ENCODE data around the gene PLXNA4. TPM values are rescaled to one million over a fixed set of nuclear protein-coding genes. Genes with fewer than 3 reads are reported as not detected.

Gene PLXNA4
- total RNA-seq, 1 experiment from 2014 or later: 0.11 TPM

- H3K27ac ChIP-seq (ENCODE audit: low read depth, low read length, poor library complexity, severe bottlenecking): no peak overlapping the region
- no peak overlapping the region for H3K4me3 ChIP-seq (ENCODE audit: low read depth, low read length, poor library complexity, severe bottlenecking)
- H3K27me3 ChIP-seq (replicated peaks; ENCODE audit: insufficient read depth, low read depth, low read length, poor library complexity): peaks cover 43% of the 10 kb centered on the region
- BruUV-seq (replicated peaks): no TSS peak
- no peak for DNase-seq (ENCODE audit: low spot score)
- no peak for TF ChIP-seq EZH2 (IDR thresholded peaks at IDR 0.05; ENCODE audit: borderline replicate concordance, low read depth, low read length, poor library complexity, severe bottlenecking)
- TF ChIP-seq, protein P1, sequence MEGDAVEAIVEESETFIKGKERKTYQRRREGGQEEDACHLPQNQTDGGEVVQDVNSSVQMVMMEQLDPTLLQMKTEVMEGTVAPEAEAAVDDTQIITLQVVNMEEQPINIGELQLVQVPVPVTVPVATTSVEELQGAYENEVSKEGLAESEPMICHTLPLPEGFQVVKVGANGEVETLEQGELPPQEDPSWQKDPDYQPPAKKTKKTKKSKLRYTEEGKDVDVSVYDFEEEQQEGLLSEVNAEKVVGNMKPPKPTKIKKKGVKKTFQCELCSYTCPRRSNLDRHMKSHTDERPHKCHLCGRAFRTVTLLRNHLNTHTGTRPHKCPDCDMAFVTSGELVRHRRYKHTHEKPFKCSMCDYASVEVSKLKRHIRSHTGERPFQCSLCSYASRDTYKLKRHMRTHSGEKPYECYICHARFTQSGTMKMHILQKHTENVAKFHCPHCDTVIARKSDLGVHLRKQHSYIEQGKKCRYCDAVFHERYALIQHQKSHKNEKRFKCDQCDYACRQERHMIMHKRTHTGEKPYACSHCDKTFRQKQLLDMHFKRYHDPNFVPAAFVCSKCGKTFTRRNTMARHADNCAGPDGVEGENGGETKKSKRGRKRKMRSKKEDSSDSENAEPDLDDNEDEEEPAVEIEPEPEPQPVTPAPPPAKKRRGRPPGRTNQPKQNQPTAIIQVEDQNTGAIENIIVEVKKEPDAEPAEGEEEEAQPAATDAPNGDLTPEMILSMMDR (conservative IDR thresholded peaks at IDR 0.05; ENCODE audit: low read depth, low read length): no peak
- ChIA-PET CTCF (no interaction called here), POLR2A (ENCODE audit: low non-redundant PET) (no interaction called here)
- H3K36me3 ChIP-seq (ENCODE audit: insufficient read depth, low read length, poor library complexity, severe bottlenecking): no peaks in the 10 kb centered on the region
- H3K9me3 ChIP-seq (ENCODE audit: low read depth, low read length, poor library complexity, severe bottlenecking): no peaks in the 10 kb centered on the region
- intact Hi-C loops (cut with micrococcal nuclease; ENCODE audit: unreplicated experiment): no loop called here
- no peaks in the 10 kb centered on the region for H3K4me1 ChIP-seq (ENCODE audit: insufficient read depth, low read length, poor library complexity, severe bottlenecking)
Observed at GRCh38 chr7:132232406-132232805, 343.9 kb downstream of the PLXNA4 start.

GRCh38 chr7:132230462-132230861 lies 345.8 kb downstream of the PLXNA4 start:
- intact Hi-C loops (cut with micrococcal nuclease; ENCODE audit: unreplicated experiment): no loop called here
- H3K4me3 ChIP-seq (ENCODE audit: low read depth, low read length, poor library complexity, severe bottlenecking): no peak overlapping the region
- no TSS peak for BruUV-seq (replicated peaks)
- no peaks in the 10 kb centered on the region for H3K4me1 ChIP-seq (ENCODE audit: insufficient read depth, low read length, poor library complexity, severe bottlenecking)
- ChIA-PET CTCF (no interaction called here), POLR2A (ENCODE audit: low non-redundant PET) (interaction anchor here (0.5 to 0.6 kb wide), 2 partner anchors 11 to 21 kb away, joined by 8 to 18 read pairs; no protein-coding TSS in a partner anchor)
- H3K9me3 ChIP-seq (ENCODE audit: low read depth, low read length, poor library complexity, severe bottlenecking): no peaks in the 10 kb centered on the region
- no peak for TF ChIP-seq EZH2 (IDR thresholded peaks at IDR 0.05; ENCODE audit: borderline replicate concordance, low read depth, low read length, poor library complexity, severe bottlenecking)
- TF ChIP-seq, protein P1 (conservative IDR thresholded peaks at IDR 0.05; ENCODE audit: low read depth, low read length): no peak
- no peak overlapping the region for H3K27ac ChIP-seq (ENCODE audit: low read depth, low read length, poor library complexity, severe bottlenecking)
- H3K27me3 ChIP-seq (replicated peaks; ENCODE audit: insufficient read depth, low read depth, low read length, poor library complexity): peaks cover 46% of the 10 kb centered on the region
- no peak for DNase-seq (ENCODE audit: low spot score)
- H3K36me3 ChIP-seq (ENCODE audit: insufficient read depth, low read length, poor library complexity, severe bottlenecking): no peaks in the 10 kb centered on the region

- no peaks in the 10 kb centered on the region for H3K4me1 ChIP-seq (ENCODE audit: insufficient read depth, low read length, poor library complexity, severe bottlenecking)
- H3K27me3 ChIP-seq (replicated peaks; ENCODE audit: insufficient read depth, low read depth, low read length, poor library complexity): peaks cover 40% of the 10 kb centered on the region
- no peaks in the 10 kb centered on the region for H3K36me3 ChIP-seq (ENCODE audit: insufficient read depth, low read length, poor library complexity, severe bottlenecking)
- POLR2A ChIA-PET (ENCODE audit: low non-redundant PET): interaction anchor here (0.5 kb wide), 1 partner anchor 529 kb away, joined by 3 read pairs; no protein-coding TSS in a partner anchor
- no peak for TF ChIP-seq EZH2 (IDR thresholded peaks at IDR 0.05; ENCODE audit: borderline replicate concordance, low read depth, low read length, poor library complexity, severe bottlenecking)
- TF ChIP-seq, protein P1 (conservative IDR thresholded peaks at IDR 0.05; ENCODE audit: low read depth, low read length): no peak
- CTCF ChIA-PET: no interaction called here
- BruUV-seq (replicated peaks): no TSS peak
- DNase-seq (ENCODE audit: low spot score): no peak
- no peak overlapping the region for H3K27ac ChIP-seq (ENCODE audit: low read depth, low read length, poor library complexity, severe bottlenecking)
- no peaks in the 10 kb centered on the region for H3K9me3 ChIP-seq (ENCODE audit: low read depth, low read length, poor library complexity, severe bottlenecking)
- intact Hi-C loops (cut with micrococcal nuclease; ENCODE audit: unreplicated experiment): no loop called here
- no peak overlapping the region for H3K4me3 ChIP-seq (ENCODE audit: low read depth, low read length, poor library complexity, severe bottlenecking)
Observed at GRCh38 chr7:132228240-132228639, 348.0 kb downstream of the PLXNA4 start.

All from A673 (cell line).